Ovary (tissue), 9 donors: ENCODE results near the gene OTP. TPM values are rescaled to one million over a fixed set of nuclear protein-coding genes. Genes with fewer than 3 reads are reported as not detected.

Source experiments
- DNase-seq, 5 donors: peaks; one replicate each; pipeline ENCODE4 v3.0.0-alpha.2; 2019 to 2020
- H3K27ac ChIP-seq, 2 donors: fragments of 200-600 bp; one replicate each; pipeline versions ENCODE4 v1.5.1 to v1.8.0; 2019 to 2022
- H3K27me3 ChIP-seq: fragments of 200-600 bp; one replicate; pipeline ENCODE4 v1.8.0; 2022
- H3K36me3 ChIP-seq: fragments of 200-600 bp; sonication (generic); one replicate; pipeline ENCODE4 v1.5.1; 2019
- H3K4me1 ChIP-seq: one replicate; pipeline ENCODE4 v1.8.1; 2013; ENCODE audit warnings: mild to moderate bottlenecking, moderate library complexity; ENCODE audit not compliant: insufficient read depth
- H3K4me3 ChIP-seq: fragments of 200-600 bp; sonication (generic); one replicate; pipeline ENCODE4 v1.5.1; 2017
- H3K9me3 ChIP-seq, 2 donors: fragments of 200-600 bp in 1 of 2; sonication (generic) in 1 of 2; one replicate each; pipeline versions ENCODE4 v1.5.1 to v1.8.1; 2013 to 2019; ENCODE audit warnings: mild to moderate bottlenecking in 1 of 2, moderate library complexity in 1 of 2
- CTCF ChIP-seq, 3 donors: fragments of 450-650 bp in 2 of 3; fragments of 200-600 bp in 1 of 3; IDR thresholded peaks; one replicate each; pipeline versions ENCODE4 v1.5.1 to v1.8.0; 2016 to 2022; ENCODE audit warnings: antibody characterized with exemption in 3 of 3, mild to moderate bottlenecking in 1 of 3
- EP300 ChIP-seq: sonication (generic); formaldehyde crosslinking; IDR thresholded peaks from one replicate; pipeline ENCODE4 v1.6.1; 2017; ENCODE audit warnings: antibody characterized with exemption
- POLR2A ChIP-seq: fragments of 450-650 bp; IDR thresholded peaks from one replicate; pipeline ENCODE4 v1.6.1; 2017; ENCODE audit warnings: antibody characterized with exemption, mild to moderate bottlenecking, moderate library complexity
- WGBS, 3 donors: extraction: QIAGEN DNeasy Blood & Tissue Kit in 1 of 3; methylation state at CpG; one replicate each; pipeline versions ENCODE4 v1.1.5 to v1.1.7; 2013 to 2017; 5-methylcytosine and 5-hydroxymethylcytosine counted together
- intact Hi-C, 4 donors: fragments of 100-400 bp; cut with DNase I; formaldehyde crosslinking; loops; one replicate each; pipeline versions ENCODE4 v1.11.0 to v1.15.1; 2022 to 2023
- polyA plus RNA-seq, 2 donors: library from polyadenylated mRNA; stranded (reverse); fragments of 200-250 nt in 1 of 2; fragments of 350-450 nt in 1 of 2; fragmentation: Illumina TruSeq in 1 of 2; extraction: RNeasy Lipid Tissue Mini Kit (QIAGEN cat#74804) in 1 of 2; gene quantifications; one replicate each; pipeline ENCODE4 v1.2.3, GENCODE V29; 2013 to 2014
- total RNA-seq, 7 donors: library from RNA; depleted of rRNA in 2 of 7; stranded (reverse); fragments of >200 nt in 2 of 7; fragmentation: NEBNext Ultra II Directional in 3 of 7; extraction: Animal tissue kit (Norgen Biotek cat#: 25700) in 3 of 7; gene quantifications; one replicate each; pipeline versions ENCODE4 v1.1.0 to v1.2.4, GENCODE V29; 2016 to 2023
- donor health status: DM: no; HTN: no; CAD: no; lungs with moderate emphysema.
- donor health status: DM: no; HTN: no; CAD: no.
- donor health status: Bipolar disorder and iron deficiency.
- donor health status: DM: yes; HTN: yes; CAD: no.
- donor health status: DM: no; HTN: no; CAD: no.
- donor health status: DM: yes; HTN: yes; CAD: no.

The OTP gene
- total and polyA plus RNA-seq, 9 donors = not detected

GRCh38 chr5:77643654-77644370 lies 5.3 kb upstream of the OTP start:
- DNase-seq = no peak
- H3K4me1 ChIP-seq = peaks cover 3% of the 10 kb centered on the region
- H3K27me3 ChIP-seq = peaks cover 3% of the 10 kb centered on the region
- intact Hi-C loops = no loop called here
- no peaks in the 10 kb centered on the region for H3K36me3 ChIP-seq
- 10 to 14% (median 12%) methylated on average over 28 of the region's 28 CpGs for WGBS, 3 donors
- TF ChIP-seq CTCF (IDR thresholded peaks at IDR 0.05) (no peak), POLR2A (no peak), EP300 (no peak)
- H3K4me3 ChIP-seq = no peak overlapping the region
- H3K27ac ChIP-seq = no peak overlapping the region
- no peaks in the 10 kb centered on the region for H3K9me3 ChIP-seq

DNA sequence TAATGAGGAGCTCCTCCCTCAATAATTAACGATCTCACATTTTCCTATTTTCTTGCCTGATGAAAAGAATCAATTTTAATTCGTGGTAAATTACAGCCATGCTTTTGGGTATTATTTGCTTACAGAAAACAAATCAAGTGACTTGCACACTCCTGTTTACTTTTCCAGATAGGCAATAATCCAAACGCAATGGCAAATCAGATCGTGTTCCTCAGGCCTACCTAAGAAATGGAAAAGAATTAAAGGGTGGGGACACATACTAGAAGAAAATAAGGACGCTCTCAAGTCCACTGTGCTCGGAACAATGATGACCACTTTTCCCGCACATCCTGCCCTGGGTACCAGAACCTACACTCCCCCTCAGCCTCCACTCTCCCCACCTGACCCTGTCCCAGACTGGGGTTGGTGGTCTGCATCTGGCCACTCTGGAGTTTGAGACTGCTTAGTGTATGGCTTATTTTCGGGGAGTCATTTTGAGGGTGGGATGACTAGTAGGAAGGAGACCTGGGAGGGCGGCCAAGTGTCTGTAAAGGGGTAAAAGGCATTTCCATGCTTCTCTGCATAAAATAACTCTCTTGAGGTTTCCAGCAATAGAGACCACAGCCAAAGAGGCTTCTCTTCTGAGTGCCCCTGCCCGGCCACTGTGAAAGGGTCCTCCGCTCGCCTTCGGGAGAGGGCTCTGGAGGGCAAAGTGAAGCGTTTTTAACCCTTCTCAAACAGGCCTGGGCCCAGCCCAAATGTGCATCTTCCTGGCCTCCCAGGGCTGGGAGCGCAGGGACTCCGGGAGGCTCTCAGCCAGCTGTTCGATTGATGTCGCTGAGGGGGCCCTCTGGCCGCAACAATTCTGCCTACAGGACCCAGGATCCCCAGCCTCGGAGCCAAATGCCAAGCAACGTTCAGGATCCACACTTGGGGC lies 4.5 kb upstream of the OTP start:
- Histone ChIP-seq H3K36me3 (no peaks in the 10 kb centered on the region), H3K9me3 (no peaks in the 10 kb centered on the region), H3K4me1 (peaks cover 3% of the 10 kb centered on the region), H3K4me3 (no peak overlapping the region), H3K27me3 (peaks cover 3% of the 10 kb centered on the region), H3K27ac (no peak overlapping the region)
- WGBS, 3 donors = 11 to 18% (median 17%) methylated on average over 21 of the region's 21 CpGs
- DNase-seq = no peak
- intact Hi-C loops = no loop called here
- TF ChIP-seq CTCF (IDR thresholded peaks at IDR 0.05) = no peak
- no peak for TF ChIP-seq EP300
- TF ChIP-seq POLR2A = no peak

DNA sequence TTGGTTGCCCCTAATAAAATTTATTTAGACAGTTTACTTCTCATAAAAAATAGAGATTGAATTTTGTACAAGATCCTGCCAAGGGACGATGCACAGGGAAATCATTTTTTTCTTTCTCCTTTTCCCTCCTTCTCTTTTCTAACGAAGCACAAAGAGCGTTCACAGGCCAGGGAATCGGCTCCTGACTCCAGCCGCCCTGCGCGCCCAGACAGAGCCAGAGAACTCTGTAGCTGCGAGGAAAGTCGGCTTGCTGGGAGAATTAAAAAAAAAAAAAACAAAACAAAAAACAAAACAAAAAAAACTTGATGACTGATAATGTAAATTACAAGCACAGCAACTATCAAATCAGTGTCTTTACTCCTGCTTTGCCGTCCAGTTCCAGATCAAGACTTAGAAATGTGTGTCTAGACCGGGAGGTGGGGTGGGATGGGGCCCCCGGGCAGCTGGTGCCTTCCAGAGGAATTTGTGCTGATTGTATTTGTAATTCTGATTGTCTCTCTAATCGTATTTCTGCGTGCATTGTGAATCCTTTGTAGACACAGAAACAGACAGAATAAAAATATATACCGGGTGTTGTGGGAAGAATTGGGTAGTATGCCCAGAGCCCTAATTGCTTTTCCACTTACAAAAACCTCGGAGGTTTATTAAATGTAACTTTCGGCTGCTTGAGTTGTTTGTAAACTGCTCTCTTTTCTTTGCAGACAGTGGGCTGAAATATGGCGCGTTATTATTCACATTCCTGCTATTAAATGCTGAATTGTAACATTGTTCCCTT lies 3.6 kb upstream of the OTP start:
- Histone ChIP-seq H3K4me3 (no peak overlapping the region), H3K27me3 (peaks cover 4% of the 10 kb centered on the region), H3K36me3 (no peaks in the 10 kb centered on the region), H3K4me1 (peaks cover 3% of the 10 kb centered on the region), H3K9me3 (no peaks in the 10 kb centered on the region), H3K27ac (no peak overlapping the region)
- no peak for TF ChIP-seq EP300
- no peak for TF ChIP-seq CTCF (IDR thresholded peaks at IDR 0.05)
- TF ChIP-seq POLR2A = no peak
- DNase-seq = no peak
- intact Hi-C loops = no loop called here
- WGBS, 3 donors = 18 to 26% (median 23%) methylated on average over 19 of the region's 19 CpGs

DNA sequence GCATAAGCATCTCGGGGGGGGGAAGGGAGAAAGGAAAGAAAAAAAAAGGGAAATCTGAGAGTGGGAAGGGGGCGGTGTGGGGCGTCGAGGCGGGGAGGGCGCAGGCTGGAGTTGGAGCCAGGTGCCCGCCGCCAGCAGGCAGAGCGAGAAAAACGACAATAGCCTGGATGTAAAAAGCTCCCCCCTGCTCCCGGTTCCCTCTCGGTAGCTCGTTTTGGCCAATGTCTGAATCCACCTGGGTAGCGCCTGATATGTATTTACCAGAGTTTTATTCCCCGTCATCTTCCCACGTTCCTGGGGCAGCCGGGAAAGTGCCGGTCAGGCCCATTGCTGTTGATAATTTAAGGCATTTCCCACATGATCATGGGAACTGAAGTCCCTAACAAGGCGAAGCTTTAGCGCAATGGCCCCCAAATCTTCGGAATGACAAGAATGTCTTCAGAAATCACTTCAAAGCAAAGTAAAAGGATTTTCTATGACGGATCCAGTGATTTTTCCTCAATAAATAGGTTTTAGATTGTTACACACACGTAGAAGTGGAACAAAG lies 3.0 kb upstream of the OTP start:
- H3K27me3 ChIP-seq = peaks cover 10% of the 10 kb centered on the region
- no peak overlapping the region for H3K27ac ChIP-seq
- TF ChIP-seq CTCF (IDR thresholded peaks at IDR 0.05) = no peak
- TF ChIP-seq EP300 = no peak
- H3K9me3 ChIP-seq = no peaks in the 10 kb centered on the region
- WGBS, 3 donors = 12 to 16% (median 16%) methylated on average over 23 of the region's 23 CpGs
- no peaks in the 10 kb centered on the region for H3K36me3 ChIP-seq
- H3K4me3 ChIP-seq = no peak overlapping the region
- intact Hi-C loops = no loop called here
- peaks cover 3% of the 10 kb centered on the region for H3K4me1 ChIP-seq
- no peak for DNase-seq
